Motor neuron (in vitro differentiated cells): Measurements from ENCODE around the gene RAB34. TPM values are rescaled to one million over a fixed set of nuclear protein-coding genes. Genes with fewer than 3 reads are reported as not detected.

Experiments
- ATAC-seq, 8 experiments: fragments of 200-7000 bp; cut with Tn5 transposase; replicated peaks in 6 of 8; 2 replicates each; pipeline ENCODE4 v1.8.0; 2021; ENCODE audit warnings: mild to moderate bottlenecking in 8 of 8, moderate library complexity in 8 of 8
- H3K27ac ChIP-seq, 2 donors: fragments of 250-450 bp; sonication (Bioruptor Pico); 2 replicates each; pipeline ENCODE4 v1.9.0; 2021; ENCODE audit warnings: antibody characterized with exemption in 2 of 2, mild to moderate bottlenecking in 2 of 2, moderate library complexity in 1 of 2
- H3K4me1 ChIP-seq, 2 donors: fragments of 250-450 bp; sonication (Bioruptor Pico); replicated peaks in 1 of 2; 2 replicates each; pipeline ENCODE4 v1.6.1; 2021; ENCODE audit warnings: antibody characterized with exemption in 2 of 2, mild to moderate bottlenecking in 2 of 2, moderate library complexity in 1 of 2
- H3K4me3 ChIP-seq, 5 donors: fragments of 250-450 bp; sonication (Bioruptor Pico); 2 replicates each; pipeline ENCODE4 v1.9.0; 2021; ENCODE audit warnings: antibody characterized with exemption in 5 of 5, mild to moderate bottlenecking in 5 of 5, moderate library complexity in 4 of 5
- WGBS, 10 experiments: fragments of 450-650 bp; shearing (Covaris generic); methylation state at CpG; one replicate each; pipeline ENCODE4 v1.0.0; 2022; 5-methylcytosine and 5-hydroxymethylcytosine counted together
- in situ Hi-C, 9 experiments: fragments of 400-800 bp; cut with MboI; loops; one replicate each; pipeline ENCODE4 v1.15.0; 2021; ENCODE audit warnings: low sequenced_read_pairs in 9 of 9, low pct_unique_long_range_greater_than_20kb in 2 of 9; ENCODE audit not compliant: unreplicated experiment in 9 of 9
- total RNA-seq, 8 experiments: library from RNA; unstranded; fragments of 300-600 nt; gene quantifications; 2 replicates each; pipeline versions ENCODE4 v1.2.3 to v1.2.4, GENCODE V29; 2022

Gene RAB34
- total RNA-seq, 8 experiments from 2014 or later: 9.4 to 91.5 (median 44.4) TPM

DNA sequence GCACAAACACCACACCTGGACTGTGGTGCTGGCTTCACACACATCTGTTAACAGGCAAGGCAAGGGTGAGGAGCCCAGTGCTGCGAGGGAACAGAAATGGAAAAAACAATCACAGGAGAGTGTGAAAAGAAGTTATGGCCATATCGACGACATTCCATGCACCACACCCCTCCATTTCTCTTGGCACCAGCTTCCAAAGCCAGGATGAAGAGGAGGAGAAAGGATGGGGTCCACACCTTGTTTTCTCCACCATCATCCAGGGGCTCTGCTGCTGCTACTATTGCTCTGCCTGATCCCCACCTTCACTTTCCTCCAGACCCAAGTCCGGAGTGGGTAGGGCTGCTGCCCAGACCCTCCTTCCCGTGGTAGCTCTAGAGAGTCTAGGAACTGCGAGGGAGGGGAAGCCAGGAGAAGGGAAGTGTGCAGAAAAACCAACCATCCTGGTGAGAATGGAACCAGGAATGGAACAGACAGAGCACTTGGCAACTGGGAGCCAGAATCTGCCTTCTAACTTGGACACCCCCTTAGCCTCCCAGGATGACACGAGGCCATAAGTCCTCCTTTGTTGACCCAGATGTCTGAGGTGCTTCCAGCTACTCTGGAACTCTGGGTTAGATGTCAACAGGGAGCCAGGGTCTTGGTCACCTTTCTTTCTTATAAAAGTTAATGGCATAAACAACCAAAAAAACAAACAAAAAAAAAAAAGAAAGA is 4.8 kb downstream of the RAB34 start:
- 77 to 100% (median 100%) methylated on average over 1 to 5 of the region's 7 CpGs; no CpG with 5 or more reads in 3 of the 10 experiments for WGBS, 10 experiments
- Histone ChIP-seq H3K4me1 (peaks cover 15 to 17% of the 10 kb centered on the region in 2 donors), H3K27ac (peak overlapping the region; percentile 86), H3K4me3 (no peak overlapping the region)
- in situ Hi-C loops: loop anchor here in 1 of 9 experiments (25.0 kb wide), 1 partner anchor 101 kb away; the partner anchor contains the start of gene RSKR
- ATAC-seq: no peak

DNA sequence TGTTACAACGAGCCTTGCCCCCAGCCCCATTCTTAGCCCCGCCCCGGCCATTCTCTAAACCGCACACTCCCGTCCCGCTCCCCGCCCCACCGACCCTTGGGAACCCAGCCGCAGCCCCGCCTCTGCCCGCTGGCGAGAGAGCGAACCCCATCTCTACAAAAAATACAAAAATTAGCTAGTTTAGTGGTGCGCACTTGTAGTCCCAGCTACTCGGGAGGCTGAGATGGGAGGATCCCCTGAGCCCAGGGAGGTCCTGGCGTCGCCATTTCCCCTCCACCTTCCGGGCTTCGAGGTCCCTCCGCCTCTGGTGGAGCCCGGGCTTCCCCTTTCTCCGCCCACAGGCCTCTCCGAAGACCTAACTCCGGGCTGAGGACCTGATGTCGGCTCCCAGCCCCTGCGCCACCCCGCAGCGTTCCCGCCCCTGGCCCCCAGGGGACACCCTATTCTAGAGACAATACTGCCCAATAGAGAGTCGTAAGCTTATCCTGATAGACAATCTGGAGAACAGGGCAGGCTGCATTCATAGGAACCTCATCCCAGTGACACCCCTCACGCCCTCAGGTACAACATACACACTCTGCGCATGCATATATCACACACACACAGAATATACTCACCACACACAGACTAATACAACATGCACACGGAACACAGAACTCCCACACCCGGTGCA is 5.5 kb downstream of the RAB34 start:
- 40 to 100% methylated on average over 1 of the region's 34 CpGs; no CpG with 5 or more reads in 8 of the 10 experiments for WGBS, 10 experiments
- ATAC-seq: no peak

GRCh38 chr17:28711723-28712031 is 6.0 kb downstream of the RAB34 start, which contains the start of gene PROCA1:
Gene PROCA1 (minus strand): TSS chr17:28711888. CDS start chr17:28711660, 228 bp downstream.
- peak within 1 kb of the TSS; percentile 52 to 69 (median 61) for H3K4me3 ChIP-seq
- H3K4me1 ChIP-seq: peaks cover 15 to 17% of the 10 kb centered on the region in 2 donors
- in situ Hi-C loops: loop anchor here in 1 of 9 experiments (25.0 kb wide), 1 partner anchor 99 kb away; the partner anchor contains the start of gene RSKR
- ATAC-seq: peak in 2 of 8 experiments; percentile 55 to 59
- peak within 1 kb of the TSS; percentile 88 to 93 for H3K27ac ChIP-seq
- no CpG with 5 or more reads among the region's 20 CpGs for WGBS, 10 experiments

More for the DNA sequence above, 5.5 kb downstream of the RAB34 start:
- peak overlapping the region; percentile 86 for H3K27ac ChIP-seq
- peaks cover 15 to 17% of the 10 kb centered on the region in 2 donors for H3K4me1 ChIP-seq
- H3K4me3 ChIP-seq: peak overlapping the region; percentile 19 to 69 (median 61)
- in situ Hi-C loops: loop anchor here in 1 of 9 experiments (25.0 kb wide), 1 partner anchor 100 kb away; the partner anchor contains the start of gene RSKR

DNA sequence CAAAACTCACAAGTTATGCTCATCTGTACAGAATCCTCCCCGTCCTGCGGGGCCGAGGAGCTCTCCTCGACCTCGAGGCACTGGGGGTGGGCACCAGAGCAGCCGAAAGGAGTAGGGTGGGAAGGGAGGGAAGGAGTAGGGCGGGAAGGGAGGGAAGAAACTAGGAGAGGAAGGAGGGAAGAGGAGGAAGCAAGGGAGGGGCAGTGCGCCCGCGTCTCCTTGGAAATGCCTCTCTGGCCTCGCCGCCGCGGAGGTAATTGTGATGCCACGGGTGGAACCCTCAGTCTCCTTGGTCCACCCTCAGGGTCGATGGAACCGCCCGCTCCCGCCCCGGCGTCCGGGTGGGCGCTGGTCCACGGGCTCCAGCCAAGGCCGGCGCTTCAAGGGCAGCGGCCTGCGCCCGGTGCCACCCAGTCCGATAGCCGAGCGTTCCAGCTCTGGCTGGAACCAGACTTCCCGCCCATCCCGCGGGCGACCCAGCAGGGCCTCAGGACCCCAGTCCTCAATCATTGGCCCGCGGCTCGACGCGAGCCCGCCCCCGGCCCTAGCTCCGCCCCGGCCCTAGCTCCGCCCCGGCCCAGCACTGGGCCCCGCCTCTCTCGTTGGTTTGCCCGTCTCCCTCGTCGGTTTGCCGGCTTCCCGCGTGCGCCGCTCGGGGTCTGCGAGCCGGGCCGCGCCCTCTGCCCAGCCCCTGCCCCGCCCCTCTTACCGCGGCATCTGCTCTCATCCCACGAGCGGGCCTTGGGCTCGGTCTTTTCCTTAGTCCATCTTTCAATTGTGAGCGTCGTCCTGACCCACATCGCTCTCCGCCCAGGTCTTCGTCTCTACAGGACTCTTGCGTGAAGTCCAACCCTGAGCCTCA is 6.6 kb downstream of the RAB34 start:
- in situ Hi-C loops: loop anchor here in 1 of 9 experiments (25.0 kb wide), 1 partner anchor 99 kb away; the partner anchor contains the start of gene RSKR
- peak overlapping the region; percentile 52 to 69 (median 61) for H3K4me3 ChIP-seq
- ATAC-seq: peak; percentile 87 to 93 (median 92)
- peak overlapping the region; percentile 88 to 93 for H3K27ac ChIP-seq
- WGBS, 10 experiments: 0% methylated on average over 1 of the region's 74 CpGs; no CpG with 5 or more reads in 9 of the 10 experiments
- H3K4me1 ChIP-seq: peaks cover 15 to 17% of the 10 kb centered on the region in 2 donors

- in situ Hi-C loops: loop anchor here in 1 of 9 experiments (25.0 kb wide), 1 partner anchor 95 kb away; the partner anchor contains the start of gene RSKR
- 40 to 100% (median 75%) methylated on average over 1 to 2 of the region's 2 CpGs; no CpG with 5 or more reads in 3 of the 10 experiments for WGBS, 10 experiments
- Histone ChIP-seq H3K4me3 (no peak overlapping the region), H3K27ac (no peak overlapping the region), H3K4me1 (peaks cover 10 to 12% of the 10 kb centered on the region in 2 donors)
- no peak for ATAC-seq
Measured at GRCh38 chr17:28707339-28707720, 10.3 kb downstream of the RAB34 start.

DNA sequence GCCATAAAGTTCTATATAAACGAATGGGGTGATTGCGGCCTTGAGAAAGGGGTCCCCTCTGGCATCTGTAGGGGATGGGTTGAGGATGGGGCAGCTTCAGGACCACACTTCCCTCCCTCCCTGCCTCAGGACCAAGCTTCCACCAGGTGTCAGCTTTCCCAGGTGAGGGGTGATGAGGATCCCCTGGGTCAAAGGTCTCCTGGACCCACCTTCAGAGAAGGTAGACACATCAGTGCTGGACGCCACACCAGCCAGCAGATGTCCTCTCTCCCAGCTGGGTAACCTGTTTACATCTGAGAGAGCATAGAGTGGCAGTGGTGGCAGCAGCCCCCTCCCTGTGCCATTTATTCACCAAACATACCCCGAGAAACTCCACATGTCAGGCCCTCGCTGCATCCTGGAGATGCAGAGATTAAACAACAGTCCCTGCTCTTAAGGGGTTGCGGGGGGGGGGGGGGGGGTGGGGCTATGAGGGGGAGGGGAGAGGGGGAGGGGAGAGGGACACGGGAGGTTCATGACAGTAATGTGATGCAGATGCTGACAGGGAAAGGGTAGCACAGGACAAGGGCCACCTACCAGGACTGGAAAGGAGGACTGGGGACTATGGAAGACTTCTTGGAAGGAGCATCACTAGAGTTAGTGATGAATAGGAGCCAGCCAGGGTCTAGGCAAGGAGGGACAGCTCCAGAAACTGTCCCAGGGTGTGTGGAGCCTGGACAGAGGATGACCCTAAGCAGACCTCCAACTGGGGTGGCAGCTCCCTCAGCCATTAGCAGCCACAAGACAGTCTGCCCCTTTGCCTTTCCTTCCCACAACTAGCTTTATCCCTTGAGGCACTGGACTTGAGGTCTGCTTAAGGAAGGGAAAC is 11.0 kb downstream of the RAB34 start:
- no peak overlapping the region for H3K27ac ChIP-seq
- H3K4me3 ChIP-seq: no peak overlapping the region
- peaks cover 5 to 6% of the 10 kb centered on the region in 2 donors for H3K4me1 ChIP-seq
- 92% methylated on average over 2 of the region's 7 CpGs; no CpG with 5 or more reads in 8 of the 10 experiments for WGBS, 10 experiments
- no peak for ATAC-seq
- in situ Hi-C loops: loop anchor here in 1 of 9 experiments (25.0 kb wide), 1 partner anchor 94 kb away; the partner anchor contains the start of gene RSKR

DNA sequence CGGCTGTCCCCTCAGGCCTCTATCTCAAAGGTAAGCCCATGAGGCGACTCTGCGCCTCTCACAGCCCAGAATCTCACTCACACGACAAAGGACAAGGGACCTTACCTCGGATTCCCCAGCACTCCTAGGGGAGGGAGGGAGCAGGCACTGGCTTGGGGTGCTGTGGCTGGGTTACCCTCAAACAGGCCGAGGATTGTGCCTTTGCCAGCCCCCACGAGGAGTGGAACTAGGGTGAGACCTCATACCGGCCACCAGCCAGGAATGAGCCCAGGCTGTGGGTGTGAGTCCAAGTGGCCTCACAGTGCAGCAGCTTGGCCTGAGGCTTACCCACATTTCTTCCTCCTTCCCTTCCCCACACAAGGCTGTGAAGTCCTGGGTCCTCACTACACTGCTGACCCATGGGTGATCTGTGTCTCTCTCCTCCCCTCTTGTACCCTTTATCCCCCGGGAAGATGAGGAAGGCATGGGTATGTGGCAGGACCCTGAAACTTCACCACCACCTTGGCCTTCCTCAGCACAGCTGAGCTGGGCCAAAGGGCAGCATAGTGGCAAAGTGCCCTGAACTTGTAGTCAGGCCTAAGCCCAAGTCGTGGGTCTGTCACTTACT is 11.8 kb downstream of the RAB34 start:
- in situ Hi-C loops: loop anchor here in 1 of 9 experiments (25.0 kb wide), 1 partner anchor 94 kb away; the partner anchor contains the start of gene RSKR
- no peak for ATAC-seq
- peaks cover 5 to 6% of the 10 kb centered on the region in 2 donors for H3K4me1 ChIP-seq
- WGBS, 10 experiments: 52 to 100% (median 83%) methylated on average over 1 to 3 of the region's 10 CpGs; no CpG with 5 or more reads in 5 of the 10 experiments
- no peak overlapping the region for H3K27ac ChIP-seq
- no peak overlapping the region for H3K4me3 ChIP-seq

- no peak overlapping the region for H3K27ac ChIP-seq
- peaks cover 4 to 5% of the 10 kb centered on the region in 2 donors for H3K4me1 ChIP-seq
- 80 to 100% methylated on average over 1 of the region's 5 CpGs; no CpG with 5 or more reads in 8 of the 10 experiments for WGBS, 10 experiments
- H3K4me3 ChIP-seq: no peak overlapping the region
- ATAC-seq: peak in 3 of 8 experiments; percentile 7 to 15 (median 9)
- in situ Hi-C loops: loop anchor here in 1 of 9 experiments (25.0 kb wide), 1 partner anchor 93 kb away; the partner anchor contains the start of gene RSKR
Measured at GRCh38 chr17:28705074-28705659, 12.5 kb downstream of the RAB34 start.

GRCh38 chr17:28704219-28704858 is 13.3 kb downstream of the RAB34 start:
- no peak overlapping the region for H3K4me3 ChIP-seq
- peak in 5 of 8 experiments; percentile 4 to 20 (median 13) for ATAC-seq
- no peak overlapping the region for H3K27ac ChIP-seq
- H3K4me1 ChIP-seq: no peaks in the 10 kb centered on the region
- WGBS, 10 experiments: 100% methylated on average over 2 of the region's 14 CpGs; no CpG with 5 or more reads in 9 of the 10 experiments
- in situ Hi-C loops: loop anchor here in 1 of 9 experiments (25.0 kb wide), 1 partner anchor 92 kb away; the partner anchor contains the start of gene RSKR

DNA sequence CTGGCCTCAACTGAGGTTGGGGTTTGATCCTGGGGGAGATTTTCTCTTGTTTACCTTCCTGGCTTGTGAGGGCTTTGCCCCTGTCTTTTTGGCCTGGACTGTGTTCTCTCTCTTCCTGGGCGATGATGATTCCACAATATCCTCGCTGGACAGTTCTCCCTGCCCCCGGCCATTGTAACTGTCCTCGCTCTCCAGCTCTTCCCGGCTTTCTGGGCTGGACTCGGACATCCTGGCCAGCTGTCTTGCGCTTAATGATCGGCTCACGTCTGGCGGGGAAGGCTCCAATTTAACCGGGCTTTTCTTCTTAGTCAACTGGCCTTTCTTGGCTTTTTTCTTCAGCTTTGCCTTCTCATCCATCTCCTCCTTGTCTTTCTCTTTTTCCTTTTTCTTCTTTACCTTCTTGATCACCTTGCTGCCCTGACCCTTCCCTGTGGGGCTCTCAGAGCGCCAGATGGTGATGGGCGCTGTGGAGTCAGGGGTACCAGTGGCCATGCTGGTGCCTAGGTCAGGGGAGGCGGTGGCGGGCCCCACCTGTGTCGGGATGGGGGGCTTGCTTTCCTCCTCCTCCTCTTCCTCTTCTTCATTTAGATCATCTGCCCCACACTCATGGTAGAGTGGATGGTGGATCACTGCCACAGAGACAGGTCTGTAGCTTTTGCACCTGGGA is 14.0 kb downstream of the RAB34 start:
- WGBS, 10 experiments: 50 to 100% (median 86%) methylated on average over 1 to 10 of the region's 16 CpGs; no CpG with 5 or more reads in 2 of the 10 experiments
- in situ Hi-C loops: loop anchor here in 1 of 9 experiments (25.0 kb wide), 1 partner anchor 91 kb away; the partner anchor contains the start of gene RSKR
- H3K27ac ChIP-seq: no peak overlapping the region

More for the DNA sequence above, 14.0 kb downstream of the RAB34 start:
- Histone ChIP-seq H3K4me1 (no peaks in the 10 kb centered on the region), H3K4me3 (no peak overlapping the region)
- ATAC-seq: peak in 2 of 8 experiments; percentile 1 to 4
